Measurements from ENCODE around the gene THEM5.

Gene THEM5

DNA sequence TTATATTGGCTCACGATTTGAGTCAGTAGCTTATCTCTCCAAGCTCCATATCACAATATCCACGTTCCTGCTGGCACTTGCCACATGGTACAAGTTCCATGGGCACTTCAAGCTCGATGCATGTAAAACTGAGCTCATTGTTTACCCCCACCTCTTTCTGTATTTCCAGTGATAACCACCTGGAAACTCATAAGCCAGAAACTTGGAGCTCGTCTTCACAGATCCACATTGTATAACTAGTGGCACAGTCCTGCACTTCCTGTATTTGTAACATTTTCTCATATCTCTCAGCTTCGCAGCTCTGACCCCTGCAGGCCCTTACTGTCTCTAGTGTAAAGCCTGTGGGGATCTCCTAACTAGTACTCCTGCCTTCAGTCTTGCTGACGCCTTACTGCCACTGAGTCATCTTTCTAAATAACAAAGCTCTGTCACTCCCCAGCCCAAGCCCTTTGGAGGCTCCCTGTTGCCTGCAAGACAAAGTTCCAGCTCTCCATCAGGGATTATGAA, 7.4 kb downstream of the THEM5 start:
- TF ChIP-seq, protein P1, sequence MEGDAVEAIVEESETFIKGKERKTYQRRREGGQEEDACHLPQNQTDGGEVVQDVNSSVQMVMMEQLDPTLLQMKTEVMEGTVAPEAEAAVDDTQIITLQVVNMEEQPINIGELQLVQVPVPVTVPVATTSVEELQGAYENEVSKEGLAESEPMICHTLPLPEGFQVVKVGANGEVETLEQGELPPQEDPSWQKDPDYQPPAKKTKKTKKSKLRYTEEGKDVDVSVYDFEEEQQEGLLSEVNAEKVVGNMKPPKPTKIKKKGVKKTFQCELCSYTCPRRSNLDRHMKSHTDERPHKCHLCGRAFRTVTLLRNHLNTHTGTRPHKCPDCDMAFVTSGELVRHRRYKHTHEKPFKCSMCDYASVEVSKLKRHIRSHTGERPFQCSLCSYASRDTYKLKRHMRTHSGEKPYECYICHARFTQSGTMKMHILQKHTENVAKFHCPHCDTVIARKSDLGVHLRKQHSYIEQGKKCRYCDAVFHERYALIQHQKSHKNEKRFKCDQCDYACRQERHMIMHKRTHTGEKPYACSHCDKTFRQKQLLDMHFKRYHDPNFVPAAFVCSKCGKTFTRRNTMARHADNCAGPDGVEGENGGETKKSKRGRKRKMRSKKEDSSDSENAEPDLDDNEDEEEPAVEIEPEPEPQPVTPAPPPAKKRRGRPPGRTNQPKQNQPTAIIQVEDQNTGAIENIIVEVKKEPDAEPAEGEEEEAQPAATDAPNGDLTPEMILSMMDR (conservative IDR thresholded peaks at IDR 0.05), result 0 out of 2 replicates have a peak, but pooled peaks have one; percentile 5
- no peak overlapping the region for H3K27ac ChIP-seq

DNA sequence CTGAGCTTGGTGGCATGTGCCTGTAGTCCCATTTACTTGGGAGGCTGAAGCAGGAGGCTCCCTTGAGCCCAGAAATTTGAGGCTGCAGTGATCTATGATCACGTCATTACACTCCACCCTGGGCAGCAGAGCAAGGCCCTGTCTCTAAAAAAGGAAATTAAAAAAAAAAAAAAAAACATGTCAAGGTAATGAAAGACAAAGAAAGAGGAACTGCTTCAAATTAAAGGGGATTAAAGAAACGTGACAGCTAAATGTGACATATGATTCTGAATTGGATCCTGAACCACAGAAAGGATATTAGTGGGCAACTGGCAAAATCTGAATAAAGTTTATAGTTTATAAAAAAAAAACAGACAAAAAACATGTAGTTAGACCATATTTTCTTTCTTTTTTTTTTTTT, 10.1 kb downstream of the THEM5 start:
- TF ChIP-seq, protein P1 (conservative IDR thresholded peaks at IDR 0.05), result no peak
- no peak overlapping the region for H3K27ac ChIP-seq

- peak overlapping the region; percentile 99 for H3K27ac ChIP-seq
- TF ChIP-seq, protein P1 (conservative IDR thresholded peaks at IDR 0.05), result no peak
These were observed 12.4 kb downstream of the THEM5 start for GRCh38 chr1:151841141-151841540.

DNA sequence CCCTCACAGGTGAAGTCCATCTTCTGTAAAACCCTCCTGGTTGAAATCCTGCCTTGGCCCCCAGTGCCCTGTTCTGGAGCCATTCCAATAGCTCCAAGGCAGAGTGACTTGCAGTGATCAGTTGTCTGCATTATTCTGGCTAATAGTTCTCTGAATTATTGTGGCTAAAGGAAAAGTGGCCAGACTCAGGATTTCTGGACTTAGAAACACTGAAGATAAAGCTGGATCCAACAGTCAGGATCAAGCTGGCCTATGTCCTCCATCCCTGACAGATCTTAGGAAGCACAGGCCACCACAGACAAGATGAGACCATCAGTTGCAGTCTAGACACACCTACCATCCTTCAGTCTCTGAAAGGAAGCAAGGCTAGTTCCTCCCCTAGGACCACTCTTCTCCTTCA, 13.1 kb downstream of the THEM5 start:
- TF ChIP-seq, protein P1 (conservative IDR thresholded peaks at IDR 0.05), result no peak
- peak overlapping the region; percentile 99 for H3K27ac ChIP-seq

GRCh38 chr1:151839457-151840403, 13.8 kb downstream of the THEM5 start, which contains the start of gene C2CD4D:
Gene C2CD4D, minus strand, starts transcription at chr1:151839820. Its CDS starts 831 bp downstream, at chr1:151838989.
- TF ChIP-seq, protein P1 (conservative IDR thresholded peaks at IDR 0.05), result peak; percentile 9; the same call in 1 of the 2 replicates
- H3K27ac ChIP-seq, result peak within 1 kb of the TSS; percentile 99

DNA sequence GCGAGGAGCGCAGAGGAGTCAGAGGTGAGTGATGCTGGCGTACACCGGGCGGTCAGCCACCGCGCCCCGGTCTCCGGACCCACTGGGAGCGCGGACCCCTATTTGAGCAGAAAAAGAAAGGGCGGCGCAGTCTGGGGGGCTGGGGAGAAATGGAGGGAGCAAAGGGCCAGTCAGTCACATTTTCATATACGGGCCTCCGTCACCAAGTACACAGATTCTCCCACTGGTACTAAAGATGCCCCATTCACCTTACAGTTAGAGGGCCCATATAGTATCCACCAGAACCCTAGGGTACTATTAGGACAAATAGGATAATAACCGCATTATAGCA, 14.5 kb downstream of the THEM5 start:
- H3K27ac ChIP-seq, result peak overlapping the region; percentile 99
- TF ChIP-seq, protein P1 (conservative IDR thresholded peaks at IDR 0.05), result no peak

DNA sequence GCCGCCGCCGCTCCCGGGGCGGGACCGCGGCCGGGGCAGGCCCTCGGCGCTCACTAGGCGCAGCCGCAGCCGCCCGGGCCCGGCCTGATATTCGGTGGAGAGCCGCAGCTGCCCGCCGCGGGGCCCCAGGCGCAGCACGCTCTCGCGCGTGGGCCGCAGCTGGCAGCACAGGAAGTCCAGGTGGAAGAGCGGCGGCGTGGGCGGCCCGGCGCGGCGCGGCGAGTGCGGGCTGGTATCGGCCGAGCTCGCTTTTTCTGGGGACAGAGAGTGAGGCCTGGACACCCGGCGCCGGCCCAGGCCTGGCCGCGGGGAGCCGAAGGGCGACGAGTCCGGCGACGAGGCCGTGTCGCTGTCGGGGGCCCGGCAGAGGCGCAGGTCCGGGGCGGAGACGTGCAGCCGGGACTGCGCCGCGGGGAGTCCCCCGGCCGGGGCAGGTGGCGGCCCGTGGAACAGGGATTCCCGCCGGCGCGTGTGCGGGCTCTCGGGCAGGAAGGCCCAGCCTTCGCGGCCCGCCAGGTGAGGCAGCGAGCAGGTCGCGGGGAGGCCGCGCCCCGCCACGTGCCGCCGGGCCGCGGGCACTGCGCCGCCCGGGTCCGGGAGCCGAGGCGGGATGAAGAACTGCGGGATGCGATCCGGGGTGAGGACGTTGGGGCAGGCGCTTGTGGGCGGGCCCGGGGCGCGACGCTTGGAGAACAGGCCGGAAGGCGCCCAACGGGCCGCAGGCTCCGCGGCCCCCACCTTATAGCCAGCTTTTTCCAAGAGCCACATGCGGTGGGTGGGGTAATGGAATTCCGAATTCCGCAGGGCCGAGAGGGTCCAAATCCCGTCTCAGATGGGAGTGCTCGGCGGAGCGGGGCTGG, 15.1 kb downstream of the THEM5 start:
- TF ChIP-seq, protein P1 (conservative IDR thresholded peaks at IDR 0.05), result no peak
- H3K27ac ChIP-seq, result peak overlapping the region; percentile 99

Measured in VCaP (cell line).